PFSK-1 (cell line): ENCODE results near the gene GM2A.

Source experiments
- FOXP2 ChIP-seq: optimal IDR thresholded peaks from 2 replicates; pipeline ENCODE3; 2011; ENCODE audit warnings: borderline replicate concordance, control low read depth, inconsistent platforms; ENCODE audit not compliant: insufficient read depth; ENCODE audit errors: extremely low read length, extremely low read depth
- POLR2AphosphoS5 ChIP-seq: IDR thresholded peaks from 2 replicates; pipeline ENCODE4 v1.6.1; 2012; ENCODE audit warnings: low read depth, mild to moderate bottlenecking, control low read depth, low read length, moderate library complexity

GRCh38 chr5:151251001-151251551 is 1.9 kb upstream of the GM2A start:
- no peak for TF ChIP-seq POLR2AphosphoS5
- TF ChIP-seq FOXP2: no peak
